Keratinocyte (primary cell): ENCODE data around the gene ELF2. TPM values are rescaled to one million over a fixed set of nuclear protein-coding genes. Genes with fewer than 3 reads are reported as not detected.

Experiments used
- DNase-seq: peaks from one replicate; pipeline ENCODE4 v3.0.0-alpha.2; 2011; ENCODE audit warnings: low read depth, missing footprints, low spot score
- FAIRE-seq: peaks from 2 replicates; lab custom pipeline; 2011; peaks lifted over from hg19 to GRCh38; lab: Jason Lieb, UNC
- H2AFZ ChIP-seq: 2 replicates; pipeline ENCODE4 v1.6.0; 2012; ENCODE audit warnings: low read length, control low read depth, inconsistent platforms; ENCODE audit not compliant: control insufficient read depth
- H3K27ac ChIP-seq: 2 replicates; pipeline ENCODE4 v1.5.1; 2011; ENCODE audit warnings: low read length; ENCODE audit not compliant: control insufficient read depth, insufficient read depth
- H3K27me3 ChIP-seq: 3 replicates; pipeline ENCODE4 v1.6.0; 2011; ENCODE audit warnings: low read length; ENCODE audit not compliant: control insufficient read depth, insufficient read depth; ENCODE audit errors: extremely low read depth
- H3K36me3 ChIP-seq, 2 experiments: 2 replicates in 1 of 2; 3 replicates in 1 of 2; pipeline ENCODE4 v1.5.1; 2011; ENCODE audit warnings: low read length in 2 of 2, mild to moderate bottlenecking in 1 of 2; ENCODE audit not compliant: control insufficient read depth in 2 of 2, insufficient read depth in 2 of 2; ENCODE audit errors: extremely low read depth in 1 of 2
- H3K4me1 ChIP-seq: 3 replicates; pipeline ENCODE4 v1.5.1; 2011; ENCODE audit warnings: low read length; ENCODE audit not compliant: control insufficient read depth, insufficient read depth; ENCODE audit errors: extremely low read depth
- H3K4me2 ChIP-seq: 3 replicates; pipeline ENCODE4 v1.6.0; 2011; ENCODE audit warnings: low read depth, low read length; ENCODE audit not compliant: control insufficient read depth, insufficient read depth; ENCODE audit errors: extremely low read depth
- H3K4me3 ChIP-seq, 3 experiments: fragments of 200-600 bp in 1 of 3; sonication (generic) in 1 of 3; 2 replicates in 2 of 3; 3 replicates in 1 of 3; pipeline ENCODE4 v1.5.1; 2011 to 2016; ENCODE audit warnings: low read length in 3 of 3, mild to moderate bottlenecking in 3 of 3, control low read depth in 2 of 3, inconsistent platforms in 1 of 3, low read depth in 1 of 3, mixed read lengths in 1 of 3, mixed run types in 1 of 3, moderate library complexity in 1 of 3; ENCODE audit not compliant: control insufficient read depth in 2 of 3, insufficient read depth in 2 of 3; ENCODE audit errors: extremely low read depth in 1 of 3
- H3K79me2 ChIP-seq: 2 replicates; pipeline ENCODE4 v1.6.0; 2012; ENCODE audit warnings: low read length; ENCODE audit not compliant: control insufficient read depth, insufficient read depth
- H3K9ac ChIP-seq: 3 replicates; pipeline ENCODE4 v1.6.0; 2011; ENCODE audit warnings: low read length; ENCODE audit not compliant: control insufficient read depth, insufficient read depth; ENCODE audit errors: extremely low read depth
- H3K9me1 ChIP-seq: 3 replicates; pipeline ENCODE4 v1.6.0; 2011; ENCODE audit warnings: low read length; ENCODE audit not compliant: control insufficient read depth, insufficient read depth; ENCODE audit errors: extremely low read depth
- H3K9me3 ChIP-seq: 2 replicates; pipeline ENCODE4 v1.5.1; 2012; ENCODE audit warnings: low read depth, low read length; ENCODE audit not compliant: control insufficient read depth
- H4K20me1 ChIP-seq: 3 replicates; pipeline ENCODE4 v1.6.0; 2011; ENCODE audit warnings: low read length; ENCODE audit not compliant: control insufficient read depth, insufficient read depth; ENCODE audit errors: extremely low read depth
- CTCF ChIP-seq, 3 experiments: IDR thresholded peaks in 1 of 3; conservative IDR thresholded peaks in 1 of 3; optimal IDR thresholded peaks in 1 of 3; 2 replicates in 2 of 3; 3 replicates in 1 of 3; pipeline versions ENCODE3 to v1.5.1; 2011; ENCODE audit warnings: low read length in 3 of 3, mild to moderate bottlenecking in 3 of 3, moderate library complexity in 2 of 3, control low read depth in 1 of 3, inconsistent platforms in 1 of 3; ENCODE audit not compliant: insufficient read depth in 2 of 3; ENCODE audit errors: extremely low read depth in 1 of 3
- EZH2 ChIP-seq: IDR thresholded peaks from one replicate; pipeline ENCODE4 v1.6.1; 2012; ENCODE audit warnings: inconsistent platforms, mild to moderate bottlenecking, low read length, moderate library complexity
- dilution Hi-C: fragments of 300-500 bp; cut with MboI; formaldehyde crosslinking; loops from one replicate; pipeline ENCODE4 v1.7.0; 2020; ENCODE audit warnings: low sequenced_read_pairs; ENCODE audit not compliant: extremely low pct_ligation_motif_present
- polyA plus RNA-seq, 5 experiments: library from polyadenylated mRNA; depleted of rRNA in 3 of 5; stranded (reverse) in 3 of 5; stranded (forward) in 1 of 5; unstranded in 1 of 5; fragments of >200 nt; gene quantifications; 1 replicate in 1 of 5; 2 replicates in 3 of 5; 3 replicates in 1 of 5; pipeline versions ENCODE4 v1.2.1 to v1.2.3, GENCODE V29; 2011 to 2012; ENCODE audit warnings: missing spikeins in 2 of 5, low read depth in 1 of 5, low replicate concordance in 1 of 5

The ELF2 gene
- polyA plus RNA-seq, 1 donor (not counting 4 experiments of a cell fraction or from before 2014, with no cell fraction given), result 19.6 TPM

GRCh38 chr4:139189417-139189749, 12.4 kb upstream of the ELF2 start:
- Histone ChIP-seq H3K27ac (no peak overlapping the region), H3K4me1 (no peaks in the 10 kb centered on the region), H3K27me3 (no peaks in the 10 kb centered on the region), H4K20me1 (no peaks in the 10 kb centered on the region), H3K9ac (no peak overlapping the region), H3K79me2 (no peaks in the 10 kb centered on the region), H3K9me3 (no peaks in the 10 kb centered on the region), H3K9me1 (no peaks in the 10 kb centered on the region), H3K4me3 (no peak overlapping the region), H3K4me2 (no peak overlapping the region), H3K36me3 (no peaks in the 10 kb centered on the region), H2AFZ (no peak overlapping the region)
- DNase-seq (no peak), FAIRE-seq (no peak)
- TF ChIP-seq CTCF (optimal IDR thresholded peaks at IDR 0.05 in 1 of 3, IDR thresholded peaks at IDR 0.05 in 1 of 3, conservative IDR thresholded peaks at IDR 0.05 in 1 of 3; ENCODE audit: extremely low read depth in 1 of 3, insufficient read depth in 2 of 3, low read length in 3 of 3) (no peak), EZH2 (no peak)
- dilution Hi-C loops, result no loop called here

GRCh38 chr4:139188648-139189416, 11.8 kb upstream of the ELF2 start:
- no peaks in the 10 kb centered on the region for H3K9me1 ChIP-seq
- no peaks in the 10 kb centered on the region for H3K27me3 ChIP-seq
- TF ChIP-seq EZH2, result no peak
- TF ChIP-seq CTCF (optimal IDR thresholded peaks at IDR 0.05 in 1 of 3, IDR thresholded peaks at IDR 0.05 in 1 of 3, conservative IDR thresholded peaks at IDR 0.05 in 1 of 3; ENCODE audit: extremely low read depth in 1 of 3, insufficient read depth in 2 of 3, low read length in 3 of 3), result no peak
- H3K79me2 ChIP-seq, result no peaks in the 10 kb centered on the region
- H3K27ac ChIP-seq, result no peak overlapping the region
- H3K4me2 ChIP-seq, result no peak overlapping the region
- DNase-seq (no peak), FAIRE-seq (no peak)
- dilution Hi-C loops, result no loop called here
- H3K4me3 ChIP-seq, result no peak overlapping the region
- no peak overlapping the region for H2AFZ ChIP-seq
- no peaks in the 10 kb centered on the region for H3K36me3 ChIP-seq
- H4K20me1 ChIP-seq, result no peaks in the 10 kb centered on the region
- H3K4me1 ChIP-seq, result no peaks in the 10 kb centered on the region
- H3K9ac ChIP-seq, result no peak overlapping the region
- no peaks in the 10 kb centered on the region for H3K9me3 ChIP-seq
